ENCODE data around the gene MTCL1. TPM values are rescaled to one million over a fixed set of nuclear protein-coding genes. Genes with fewer than 3 reads are reported as not detected.
A peak's percentile ranks its signal among the peaks of the same experiment; 100 is the strongest.

MTCL1 gene
- total RNA-seq, 1 donor from 2014 or later: 3.1 TPM

GRCh38 chr18:8686611-8687010 lies 18.7 kb upstream of the MTCL1 start:
- no peak for DNase-seq (ENCODE audit: low read depth in 2 of 2)

- DNase-seq (ENCODE audit: low read depth in 2 of 2): no peak
Measured at GRCh38 chr18:8688216-8688800, 17.0 kb upstream of the MTCL1 start.

GRCh38 chr18:8688816-8689215 lies 16.5 kb upstream of the MTCL1 start:
- no peak for DNase-seq (ENCODE audit: low read depth in 2 of 2)

- DNase-seq (ENCODE audit: low read depth in 2 of 2): no peak
Measured at GRCh38 chr18:8689517-8689916, 15.8 kb upstream of the MTCL1 start.

- DNase-seq (ENCODE audit: low read depth in 2 of 2): no peak
Measured at GRCh38 chr18:8694891-8695290, 10.5 kb upstream of the MTCL1 start.

GRCh38 chr18:8695932-8696517 lies 9.3 kb upstream of the MTCL1 start:
- no peak for DNase-seq (ENCODE audit: low read depth in 2 of 2)

- peak; percentile 18 to 60 for DNase-seq (ENCODE audit: low read depth in 2 of 2)
Measured at GRCh38 chr18:8696749-8697211, 8.6 kb upstream of the MTCL1 start.

- DNase-seq (ENCODE audit: low read depth in 2 of 2): no peak
Measured at GRCh38 chr18:8699126-8699525, 6.2 kb upstream of the MTCL1 start.

GRCh38 chr18:8699948-8700347 lies 5.4 kb upstream of the MTCL1 start:
- no peak for DNase-seq (ENCODE audit: low read depth in 2 of 2)

- DNase-seq (ENCODE audit: low read depth in 2 of 2): peak in 1 of 2 donors; percentile 15
Measured at GRCh38 chr18:8701546-8702118, 3.7 kb upstream of the MTCL1 start.

GRCh38 chr18:8702668-8703067 lies 2.7 kb upstream of the MTCL1 start:
- DNase-seq (ENCODE audit: low read depth in 2 of 2): no peak

GRCh38 chr18:8703092-8703709 lies 2.2 kb upstream of the MTCL1 start:
- DNase-seq (ENCODE audit: low read depth in 2 of 2): no peak

- DNase-seq (ENCODE audit: low read depth in 2 of 2): no peak
Measured at GRCh38 chr18:8703781-8704301, 1.5 kb upstream of the MTCL1 start.

GRCh38 chr18:8704361-8705237 lies 757 bp upstream of the MTCL1 start:
- peak; percentile 42 to 90 for DNase-seq (ENCODE audit: low read depth in 2 of 2)

GRCh38 chr18:8705961-8706790 lies 820 bp downstream of the MTCL1 start:
- peak in 1 of 2 donors; percentile 24 for DNase-seq (ENCODE audit: low read depth in 2 of 2)

GRCh38 chr18:8706791-8707555 lies 1.6 kb downstream of the MTCL1 start:
- peak in 1 of 2 donors; percentile 73 for DNase-seq (ENCODE audit: low read depth in 2 of 2)

GRCh38 chr18:8707556-8708300 lies 2.4 kb downstream of the MTCL1 start:
- peak in 1 of 2 donors; percentile 42 for DNase-seq (ENCODE audit: low read depth in 2 of 2)

- DNase-seq (ENCODE audit: low read depth in 2 of 2): no peak
Measured at GRCh38 chr18:8708670-8709069, 3.3 kb downstream of the MTCL1 start.
